ENCODE measurements around the gene POU2AF3. TPM values are rescaled to one million over a fixed set of nuclear protein-coding genes. Genes with fewer than 3 reads are reported as not detected.

The POU2AF3 gene
- total and polyA plus RNA-seq, 10 of the 15 experiments (the other 5 are each of a cell fraction or from before 2014, with no cell fraction given), result 0.17 TPM; not detected in 8

GRCh38 chr11:111301842-111302118, 3.4 kb downstream of the POU2AF3 start:
- H3K79me2 ChIP-seq (ENCODE audit: control insufficient read depth, insufficient read depth, low read length), result no peaks in the 10 kb centered on the region
- FAIRE-seq (no peak), ATAC-seq (no peak), DNase-seq (ENCODE audit: low read depth, low spot score) (no peak)
- in situ Hi-C loops (cut with MboI) (no loop called here), intact Hi-C loops (cut with micrococcal nuclease; ENCODE audit: unreplicated experiment) (no loop called here)
- ChIA-PET POLR2A (no interaction called here), RAD21 (ENCODE audit: unreplicated experiment) (interaction anchor here (0.9 to 2.3 kb wide), 2 partner anchors 19 to 121 kb away, joined by 6 to 16 read pairs; no protein-coding TSS in a partner anchor), CTCF (interaction anchor here (1.1 to 4.3 kb wide), 4 partner anchors 32 to 129 kb away, joined by 3 to 26 read pairs (median 4); no protein-coding TSS in a partner anchor), SMC1A (ENCODE audit: uncharacterized antibody, unreplicated experiment) (interaction anchor here (0.8 to 2.8 kb wide), 3 partner anchors 117 to 127 kb away, joined by 3 to 10 read pairs (median 3); no protein-coding TSS in a partner anchor)
- no peaks in the 10 kb centered on the region for H3K4me1 ChIP-seq (ENCODE audit: control insufficient read depth, insufficient read depth, low read length)
- no peaks in the 10 kb centered on the region for H3K36me3 ChIP-seq (ENCODE audit: control insufficient read depth in 2 of 2, insufficient read depth in 2 of 2, low read length in 1 of 2)
- H3K9me3 ChIP-seq (replicated peaks; ENCODE audit: control insufficient read depth, insufficient read depth, low read length), result no peaks in the 10 kb centered on the region
- no peak overlapping the region for H3K27ac ChIP-seq (ENCODE audit: control insufficient read depth, insufficient read depth)
- H3K4me2 ChIP-seq (ENCODE audit: control insufficient read depth, insufficient read depth), result no peak overlapping the region
- H2AFZ ChIP-seq (ENCODE audit: control insufficient read depth, low read depth, low read length), result no peak overlapping the region
- no peak overlapping the region for H3K4me3 ChIP-seq
- 87% methylated on average over 3 of the region's 3 CpGs for WGBS (ENCODE audit: insufficient coverage, insufficient replicate concordance, low lambda C conversion rate, missing lambda C conversion rate)
- H4K20me1 ChIP-seq (ENCODE audit: control insufficient read depth, insufficient read depth), result no peaks in the 10 kb centered on the region
- peaks cover 0 to 7% of the 10 kb centered on the region in 2 experiments; a peak in 3 of 4 replicates for H3K27me3 ChIP-seq (replicated peaks in 1 of 2; ENCODE audit: control insufficient read depth in 2 of 2, insufficient read depth in 2 of 2, low read length in 1 of 2)
- no TSS peak for BruUV-seq (replicated peaks)
- no peak overlapping the region for H3K9ac ChIP-seq (ENCODE audit: control insufficient read depth, insufficient read depth, low read length)
- no peak for TF ChIP-seq BHLHE40 (IDR thresholded peaks at IDR 0.05; ENCODE audit: borderline replicate concordance in 1 of 2, low read depth in 2 of 2, low read length in 1 of 2)
- TF ChIP-seq CHD1 (IDR thresholded peaks at IDR 0.05; ENCODE audit: low read depth, low read length), result no peak
- TF ChIP-seq POLR2A (IDR thresholded peaks at IDR 0.05; ENCODE audit: low read depth, low read length), result no peak
- no peak for TF ChIP-seq CEBPB (IDR thresholded peaks at IDR 0.05; ENCODE audit: borderline replicate concordance in 1 of 2, low read depth in 2 of 2, low read length in 2 of 2)
- TF ChIP-seq BCL3 (IDR thresholded peaks at IDR 0.05; ENCODE audit: borderline replicate concordance, insufficient read depth, low read depth, low read length, poor library complexity, severe bottlenecking), result no peak
- no peak for TF ChIP-seq YBX1 (IDR thresholded peaks at IDR 0.05)
- TF ChIP-seq BMI1 (IDR thresholded peaks at IDR 0.05; ENCODE audit: borderline replicate concordance), result no peak
- no peak for TF ChIP-seq IRF5 (IDR thresholded peaks at IDR 0.05; ENCODE audit: borderline replicate concordance)
- no peak for TF ChIP-seq FOXK2 (IDR thresholded peaks at IDR 0.05)
- no peak for TF ChIP-seq RFX5 (IDR thresholded peaks at IDR 0.05; ENCODE audit: low read depth, low read length)
- TF ChIP-seq ATF3 (IDR thresholded peaks at IDR 0.05; ENCODE audit: borderline replicate concordance, extremely low read depth, low read depth, low read length), result no peak
- no peak for TF ChIP-seq E2F4 (IDR thresholded peaks at IDR 0.05; ENCODE audit: low read depth, low read length)
- no peak for TF ChIP-seq YY1 (IDR thresholded peaks at IDR 0.05; ENCODE audit: low read depth, low read length)
- no peak for TF ChIP-seq PRDM15 (CRISPR knock-in tag; IDR thresholded peaks at IDR 0.05)
